G401.6 (cell line): ENCODE data around the gene EXOC4.

Experiments used
- FAIRE-seq: peaks from 2 replicates; lab custom pipeline; 2012; peaks lifted over from hg19 to GRCh38; lab: Jason Lieb, UNC

Gene EXOC4

GRCh38 chr7:133712544-133712943, 459.7 kb downstream of the EXOC4 start:
- FAIRE-seq: no peak

GRCh38 chr7:133714654-133715053, 461.8 kb downstream of the EXOC4 start:
- no peak for FAIRE-seq

GRCh38 chr7:133718131-133718530, 465.3 kb downstream of the EXOC4 start:
- FAIRE-seq: no peak

- FAIRE-seq: no peak
Observed at GRCh38 chr7:133723044-133723443, 470.2 kb downstream of the EXOC4 start.

GRCh38 chr7:133724148-133724547, 471.3 kb downstream of the EXOC4 start:
- no peak for FAIRE-seq

GRCh38 chr7:133724694-133725093, 471.8 kb downstream of the EXOC4 start:
- no peak for FAIRE-seq

GRCh38 chr7:133727476-133728214, 474.8 kb downstream of the EXOC4 start:
- no peak for FAIRE-seq

- FAIRE-seq: no peak
Observed at GRCh38 chr7:133730360-133730759, 477.5 kb downstream of the EXOC4 start.

- no peak for FAIRE-seq
Observed at GRCh38 chr7:133733401-133733800, 480.5 kb downstream of the EXOC4 start.

- no peak for FAIRE-seq
Observed at GRCh38 chr7:133735222-133735621, 482.3 kb downstream of the EXOC4 start.

GRCh38 chr7:133739817-133740216, 486.9 kb downstream of the EXOC4 start:
- no peak for FAIRE-seq

- no peak for FAIRE-seq
Observed at GRCh38 chr7:133741078-133741477, 488.2 kb downstream of the EXOC4 start.

- FAIRE-seq: no peak
Observed at GRCh38 chr7:133741703-133742102, 488.8 kb downstream of the EXOC4 start.

GRCh38 chr7:133742709-133743538, 490.0 kb downstream of the EXOC4 start:
- FAIRE-seq: no peak

GRCh38 chr7:133744451-133744850, 491.6 kb downstream of the EXOC4 start:
- no peak for FAIRE-seq

- FAIRE-seq: no peak
Observed at GRCh38 chr7:133746305-133746704, 493.4 kb downstream of the EXOC4 start.

GRCh38 chr7:133746847-133747246, 494.0 kb downstream of the EXOC4 start:
- FAIRE-seq: no peak

GRCh38 chr7:133748443-133749407, 495.8 kb downstream of the EXOC4 start:
- FAIRE-seq: no peak

- FAIRE-seq: no peak
Observed at GRCh38 chr7:133750287-133750686, 497.4 kb downstream of the EXOC4 start.

- no peak for FAIRE-seq
Observed at GRCh38 chr7:133751079-133751478, 498.2 kb downstream of the EXOC4 start.

GRCh38 chr7:133753513-133753912, 500.6 kb downstream of the EXOC4 start:
- FAIRE-seq: no peak

- no peak for FAIRE-seq
Observed at GRCh38 chr7:133754708-133755107, 501.8 kb downstream of the EXOC4 start.
